22Rv1 (cell line): ENCODE data around the gene PCGF5.

Experiments
- ZFX ChIP-seq: fragments of 450-650 bp; IDR thresholded peaks from 2 replicates; pipeline ENCODE4 v1.6.1; 2017; ENCODE audit warnings: antibody characterized with exemption, borderline replicate concordance
- TF ChIP-seq, protein P1 (sequence below): fragments of 450-650 bp; IDR thresholded peaks from 2 replicates; pipeline ENCODE4 v1.5.1; 2017; ENCODE audit warnings: mild to moderate bottlenecking

DNA sequence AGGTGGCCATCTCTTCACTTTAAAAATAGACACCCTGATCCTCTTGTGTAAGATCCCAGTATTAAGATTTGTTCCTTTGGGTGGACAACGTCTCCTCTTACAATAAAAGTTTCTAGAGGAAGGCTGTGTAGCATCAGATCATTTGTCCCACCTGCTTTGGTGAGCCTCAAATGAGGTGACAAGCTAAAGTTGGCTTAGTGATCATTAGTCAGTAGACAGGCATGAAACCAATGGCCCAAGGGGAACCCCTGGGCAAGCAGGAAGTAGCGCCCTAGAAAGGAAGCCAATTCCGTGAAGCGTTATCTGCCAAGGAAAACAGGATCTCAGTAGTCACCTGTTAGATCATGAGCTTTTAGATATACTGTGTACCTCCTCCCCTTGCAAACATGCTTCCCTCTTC, 66.8 kb downstream of the PCGF5 start:
- TF ChIP-seq, protein P1, sequence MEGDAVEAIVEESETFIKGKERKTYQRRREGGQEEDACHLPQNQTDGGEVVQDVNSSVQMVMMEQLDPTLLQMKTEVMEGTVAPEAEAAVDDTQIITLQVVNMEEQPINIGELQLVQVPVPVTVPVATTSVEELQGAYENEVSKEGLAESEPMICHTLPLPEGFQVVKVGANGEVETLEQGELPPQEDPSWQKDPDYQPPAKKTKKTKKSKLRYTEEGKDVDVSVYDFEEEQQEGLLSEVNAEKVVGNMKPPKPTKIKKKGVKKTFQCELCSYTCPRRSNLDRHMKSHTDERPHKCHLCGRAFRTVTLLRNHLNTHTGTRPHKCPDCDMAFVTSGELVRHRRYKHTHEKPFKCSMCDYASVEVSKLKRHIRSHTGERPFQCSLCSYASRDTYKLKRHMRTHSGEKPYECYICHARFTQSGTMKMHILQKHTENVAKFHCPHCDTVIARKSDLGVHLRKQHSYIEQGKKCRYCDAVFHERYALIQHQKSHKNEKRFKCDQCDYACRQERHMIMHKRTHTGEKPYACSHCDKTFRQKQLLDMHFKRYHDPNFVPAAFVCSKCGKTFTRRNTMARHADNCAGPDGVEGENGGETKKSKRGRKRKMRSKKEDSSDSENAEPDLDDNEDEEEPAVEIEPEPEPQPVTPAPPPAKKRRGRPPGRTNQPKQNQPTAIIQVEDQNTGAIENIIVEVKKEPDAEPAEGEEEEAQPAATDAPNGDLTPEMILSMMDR: no peak
- TF ChIP-seq ZFX: no peak
